ENCODE results near the gene RPTOR. TPM values are rescaled to one million over a fixed set of nuclear protein-coding genes. Genes with fewer than 3 reads are reported as not detected.

The RPTOR gene
- total and polyA plus RNA-seq, 2 donors (not counting 1 experiment from before 2014, with no cell fraction given): 6.7 to 22.8 TPM

GRCh38 chr17:80729016-80729415 lies 184.4 kb downstream of the RPTOR start:
- no peak overlapping the region for H3K4me2 ChIP-seq (ENCODE audit: extremely low read depth, insufficient read depth, low read length)
- H4K20me1 ChIP-seq (ENCODE audit: control insufficient read depth, extremely low read depth, insufficient read depth, low read length): no peaks in the 10 kb centered on the region
- peaks cover 29% of the 10 kb centered on the region for H3K4me1 ChIP-seq (ENCODE audit: control insufficient read depth, extremely low read depth, insufficient read depth, low read length)
- no peak overlapping the region for H3K27ac ChIP-seq (ENCODE audit: insufficient read depth, low read length)
- H3K9ac ChIP-seq (ENCODE audit: insufficient read depth, low read length): no peak overlapping the region
- no peak overlapping the region for H3K4me3 ChIP-seq (replicated peaks in 1 of 4; ENCODE audit: control extremely low read depth in 1 of 4, insufficient read depth in 1 of 4, low read depth in 3 of 4, low read length in 4 of 4)
- no peaks in the 10 kb centered on the region for H3K9me3 ChIP-seq (ENCODE audit: control insufficient read depth, insufficient read depth, low read depth, low read length)
- no peaks in the 10 kb centered on the region for H3K27me3 ChIP-seq (ENCODE audit: control insufficient read depth, insufficient read depth, low read length)
- peak in 1 of 2 donors; percentile 37 for DNase-seq (ENCODE audit: low read depth in 2 of 2)
- no peak for TF ChIP-seq CTCF (conservative IDR thresholded peaks at IDR 0.05 in 1 of 2, IDR thresholded peaks at IDR 0.05 in 1 of 2; ENCODE audit: low read depth in 1 of 2, low read length in 2 of 2)
- TF ChIP-seq EZH2 (IDR thresholded peaks at IDR 0.05; ENCODE audit: low read length, missing control alignments): no peak
- peaks cover 1% of the 10 kb centered on the region for H3K79me2 ChIP-seq (ENCODE audit: control insufficient read depth, insufficient read depth, low read length)
- no peaks in the 10 kb centered on the region for H3K36me3 ChIP-seq (ENCODE audit: control insufficient read depth, insufficient read depth, low read length)
- no peak overlapping the region for H2AFZ ChIP-seq (ENCODE audit: low read length)

GRCh38 chr17:80729761-80730160 lies 185.1 kb downstream of the RPTOR start:
- Histone ChIP-seq H3K27ac (ENCODE audit: insufficient read depth, low read length) (no peak overlapping the region), H3K4me1 (ENCODE audit: control insufficient read depth, extremely low read depth, insufficient read depth, low read length) (peaks cover 26% of the 10 kb centered on the region), H3K4me2 (ENCODE audit: extremely low read depth, insufficient read depth, low read length) (no peak overlapping the region), H3K79me2 (ENCODE audit: control insufficient read depth, insufficient read depth, low read length) (no peaks in the 10 kb centered on the region), H3K36me3 (ENCODE audit: control insufficient read depth, insufficient read depth, low read length) (no peaks in the 10 kb centered on the region), H4K20me1 (ENCODE audit: control insufficient read depth, extremely low read depth, insufficient read depth, low read length) (no peaks in the 10 kb centered on the region), H3K27me3 (ENCODE audit: control insufficient read depth, insufficient read depth, low read length) (no peaks in the 10 kb centered on the region), H3K9me3 (ENCODE audit: control insufficient read depth, insufficient read depth, low read depth, low read length) (no peaks in the 10 kb centered on the region), H3K4me3 (replicated peaks in 1 of 4; ENCODE audit: control extremely low read depth in 1 of 4, insufficient read depth in 1 of 4, low read depth in 3 of 4, low read length in 4 of 4) (no peak overlapping the region), H2AFZ (ENCODE audit: low read length) (no peak overlapping the region), H3K9ac (ENCODE audit: insufficient read depth, low read length) (no peak overlapping the region)
- DNase-seq (ENCODE audit: low read depth in 2 of 2): no peak
- TF ChIP-seq EZH2 (IDR thresholded peaks at IDR 0.05; ENCODE audit: low read length, missing control alignments) (no peak), CTCF (conservative IDR thresholded peaks at IDR 0.05 in 1 of 2, IDR thresholded peaks at IDR 0.05 in 1 of 2; ENCODE audit: low read depth in 1 of 2, low read length in 2 of 2) (no peak)

- no peaks in the 10 kb centered on the region for H3K36me3 ChIP-seq (ENCODE audit: control insufficient read depth, insufficient read depth, low read length)
- no peaks in the 10 kb centered on the region for H3K79me2 ChIP-seq (ENCODE audit: control insufficient read depth, insufficient read depth, low read length)
- peaks cover 17% of the 10 kb centered on the region for H3K4me1 ChIP-seq (ENCODE audit: control insufficient read depth, extremely low read depth, insufficient read depth, low read length)
- no peaks in the 10 kb centered on the region for H4K20me1 ChIP-seq (ENCODE audit: control insufficient read depth, extremely low read depth, insufficient read depth, low read length)
- no peak overlapping the region for H3K4me3 ChIP-seq (replicated peaks in 1 of 4; ENCODE audit: control extremely low read depth in 1 of 4, insufficient read depth in 1 of 4, low read depth in 3 of 4, low read length in 4 of 4)
- no peak for DNase-seq (ENCODE audit: low read depth in 2 of 2)
- H3K27me3 ChIP-seq (ENCODE audit: control insufficient read depth, insufficient read depth, low read length): no peaks in the 10 kb centered on the region
- no peak overlapping the region for H2AFZ ChIP-seq (ENCODE audit: low read length)
- H3K4me2 ChIP-seq (ENCODE audit: extremely low read depth, insufficient read depth, low read length): no peak overlapping the region
- no peak overlapping the region for H3K27ac ChIP-seq (ENCODE audit: insufficient read depth, low read length)
- no peak overlapping the region for H3K9ac ChIP-seq (ENCODE audit: insufficient read depth, low read length)
- TF ChIP-seq EZH2 (IDR thresholded peaks at IDR 0.05; ENCODE audit: low read length, missing control alignments): no peak
- TF ChIP-seq CTCF (conservative IDR thresholded peaks at IDR 0.05 in 1 of 2, IDR thresholded peaks at IDR 0.05 in 1 of 2; ENCODE audit: low read depth in 1 of 2, low read length in 2 of 2): no peak
- H3K9me3 ChIP-seq (ENCODE audit: control insufficient read depth, insufficient read depth, low read depth, low read length): no peaks in the 10 kb centered on the region
Measured at GRCh38 chr17:80730739-80731138, 186.1 kb downstream of the RPTOR start.
